Myocyte (in vitro differentiated cells): ENCODE results near the gene GRIK5. TPM values are rescaled to one million over a fixed set of nuclear protein-coding genes. Genes with fewer than 3 reads are reported as not detected.

Experiments used
- DNase-seq: peaks from one replicate; pipeline ENCODE4 v3.0.0-alpha.2; 2012; ENCODE audit warnings: low read depth
- total RNA-seq: library from RNA; depleted of rRNA; stranded (reverse); fragments of >200 nt; gene quantifications from 2 replicates; pipeline ENCODE4 v1.2.3, GENCODE V29; 2014

GRIK5 gene
- total RNA-seq, 1 donor from 2014 or later, result 0.13 TPM

GRCh38 chr19:42095142-42095813 is 25.3 kb upstream of the GRIK5 start:
- no peak for DNase-seq

DNA sequence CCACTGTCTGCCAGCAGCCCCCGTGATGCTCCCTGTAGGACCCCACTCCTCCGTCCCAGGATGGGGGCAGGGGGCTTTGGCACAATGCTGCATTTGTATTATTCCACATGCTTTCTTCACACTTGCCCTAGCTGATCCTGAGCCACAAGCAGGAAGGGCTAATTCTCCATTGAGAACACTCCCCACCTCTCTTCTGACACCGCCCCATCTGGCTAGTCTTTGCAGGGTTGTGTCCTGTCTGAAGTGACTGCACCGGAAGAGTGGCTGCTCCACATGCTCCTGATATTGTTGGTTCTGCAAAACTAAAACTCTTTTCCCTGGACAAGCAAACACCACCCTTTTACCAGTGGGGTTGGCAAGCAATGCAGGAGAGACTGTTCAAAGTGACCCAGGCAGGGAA is 23.9 kb upstream of the GRIK5 start:
- DNase-seq, result no peak

DNA sequence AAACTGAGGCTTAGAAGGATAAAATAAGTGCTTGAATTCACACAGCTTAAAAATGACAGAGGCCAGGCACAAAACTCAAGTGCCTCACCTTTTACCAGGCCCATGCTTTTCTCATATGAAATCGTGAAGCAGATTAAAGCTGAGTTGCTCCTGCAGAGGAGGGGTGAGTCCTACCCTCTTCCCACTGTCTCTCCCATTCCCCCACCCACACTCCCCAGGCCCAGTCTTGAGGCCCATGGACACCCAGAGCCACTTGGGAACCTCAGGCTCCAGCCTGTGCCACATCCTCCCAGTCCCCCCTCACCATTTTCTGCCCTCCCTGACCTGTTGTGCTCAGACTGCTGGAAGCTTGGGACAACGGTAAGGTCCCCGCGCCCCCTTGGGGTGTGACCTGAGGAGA is 23.5 kb upstream of the GRIK5 start:
- DNase-seq, result no peak

- DNase-seq, result peak; percentile 70
Measured at GRCh38 chr19:42092350-42092749, 22.3 kb upstream of the GRIK5 start.

DNA sequence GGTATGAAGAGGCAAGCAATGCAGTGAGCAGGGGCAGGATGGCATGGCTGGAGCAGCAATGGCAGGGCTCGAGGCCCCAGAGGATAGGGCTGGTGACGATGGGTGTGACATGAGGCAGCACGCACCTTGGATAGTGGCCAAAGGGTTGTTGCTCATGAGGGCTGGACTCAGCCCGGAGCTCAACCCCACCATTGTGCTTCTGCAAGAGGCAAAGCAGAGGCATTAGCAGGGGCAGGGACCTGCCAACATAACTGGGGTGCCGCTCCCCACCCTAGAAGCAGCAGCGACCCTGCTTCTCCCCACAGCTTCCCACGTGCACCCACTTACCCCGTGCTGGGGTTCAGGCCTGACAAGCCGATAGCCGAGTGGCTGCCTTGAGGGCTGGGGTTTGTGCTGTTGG is 21.7 kb upstream of the GRIK5 start:
- peak; percentile 38 for DNase-seq

DNA sequence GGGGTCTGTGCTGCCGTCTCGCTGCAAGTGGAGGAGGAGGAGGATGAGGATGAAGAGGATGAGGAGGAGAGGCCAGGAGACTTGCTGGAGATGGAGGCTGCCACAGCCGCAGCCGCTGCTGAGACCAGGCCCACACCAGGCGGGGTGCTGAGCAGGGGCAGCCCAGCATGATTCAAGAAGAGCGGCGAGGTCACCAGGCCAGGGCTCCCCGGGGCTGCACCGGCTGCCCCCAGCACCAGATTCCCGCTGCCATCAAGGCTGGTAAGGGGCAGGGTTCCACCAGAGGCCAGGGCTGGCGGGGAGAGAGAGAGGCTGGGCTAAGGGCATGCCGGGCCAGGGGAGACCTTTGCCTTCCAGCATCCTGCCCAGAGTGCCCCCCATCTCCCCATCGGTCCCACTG is 21.3 kb upstream of the GRIK5 start:
- no peak for DNase-seq

DNA sequence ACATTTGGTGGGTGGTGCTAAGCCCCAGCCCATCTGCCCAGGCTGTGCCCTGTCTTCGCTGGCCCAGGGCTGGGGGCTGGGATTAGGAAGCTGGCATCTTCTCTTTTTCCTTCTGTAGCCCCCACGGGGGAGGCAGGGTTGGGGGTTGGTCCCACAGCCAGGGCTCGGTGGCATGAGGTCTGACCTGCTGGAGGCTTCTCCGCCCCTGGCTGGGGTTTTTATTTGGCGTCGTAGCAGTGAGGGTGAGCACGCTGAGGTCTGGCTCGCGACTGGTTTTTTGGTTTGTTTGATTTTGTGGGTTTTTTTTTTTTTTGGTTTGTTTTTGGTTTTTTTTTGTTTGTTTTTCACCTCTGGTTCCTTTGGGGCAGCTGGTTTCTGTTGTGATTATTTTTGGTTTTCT is 20.7 kb upstream of the GRIK5 start:
- DNase-seq, result no peak

- DNase-seq, result no peak
Measured at GRCh38 chr19:42089772-42090171, 19.8 kb upstream of the GRIK5 start.

DNA sequence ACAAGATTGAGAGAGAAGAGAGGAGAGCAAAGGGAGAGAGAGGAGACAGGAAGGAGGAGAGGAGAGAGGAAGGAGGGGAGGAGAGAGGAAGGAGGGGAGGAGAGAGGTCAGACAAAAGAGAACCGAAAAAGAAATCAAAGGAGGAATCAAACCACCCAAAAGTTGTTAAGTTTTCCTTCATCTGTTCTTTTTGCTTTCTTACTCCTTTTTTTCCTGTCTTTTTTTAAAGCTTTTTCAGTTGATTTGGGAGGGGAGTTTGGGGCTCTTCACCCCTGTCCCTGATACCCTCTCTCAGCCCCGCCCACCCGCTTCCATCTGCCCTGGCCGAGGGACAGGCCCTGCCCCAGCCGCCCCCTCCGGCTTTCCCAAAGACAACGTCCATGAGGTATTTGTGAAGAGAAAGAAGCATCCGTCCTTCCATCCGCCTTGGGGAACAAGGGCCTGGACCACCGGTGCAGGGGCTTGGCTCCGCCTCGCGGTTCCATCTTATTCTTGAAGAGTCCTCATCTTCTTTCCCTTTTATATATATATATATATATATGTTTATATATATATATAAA is 19.3 kb upstream of the GRIK5 start:
- no peak for DNase-seq

DNA sequence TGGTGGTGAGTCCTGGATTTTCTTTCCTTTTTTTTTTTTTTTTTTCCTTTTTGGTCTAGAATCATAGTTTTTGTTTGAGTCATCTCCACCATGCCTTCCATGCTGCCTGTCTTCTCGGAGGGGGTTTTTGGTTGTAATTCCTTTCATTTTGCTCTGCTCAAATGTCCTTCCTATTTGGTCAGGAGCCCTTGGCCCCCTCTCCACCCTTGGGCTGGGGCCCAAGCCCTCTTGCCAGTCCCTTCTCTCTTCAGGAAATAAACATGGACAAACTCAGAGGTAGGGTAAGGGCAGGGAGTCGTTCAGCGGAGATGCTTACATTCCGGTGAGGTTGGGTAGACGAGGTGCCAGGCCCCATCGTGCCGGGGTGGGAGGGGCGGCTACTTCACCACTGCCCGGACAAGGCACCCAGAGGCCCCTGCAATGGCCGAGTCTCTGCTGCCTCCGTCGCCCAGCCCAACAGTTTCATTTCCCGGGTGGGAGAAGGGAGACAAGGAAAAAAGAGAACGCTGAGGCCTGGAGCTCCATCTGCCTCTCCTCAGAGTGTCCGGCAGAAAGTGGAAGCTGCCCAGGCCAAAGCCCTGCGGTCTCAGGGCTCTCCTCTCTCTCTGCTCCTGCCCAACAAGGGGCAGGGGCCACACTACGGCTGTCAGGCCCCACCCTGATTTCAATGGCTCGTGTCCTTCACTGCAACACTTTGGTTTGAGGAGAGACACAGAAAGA is 18.6 kb upstream of the GRIK5 start:
- DNase-seq, result peak; percentile 29

GRCh38 chr19:42086770-42087550 is 17.0 kb upstream of the GRIK5 start:
- DNase-seq, result no peak

- no peak for DNase-seq
Measured at GRCh38 chr19:42086188-42086736, 16.3 kb upstream of the GRIK5 start.

GRCh38 chr19:42083537-42083936 is 13.5 kb upstream of the GRIK5 start:
- no peak for DNase-seq

- DNase-seq, result peak; percentile 32
Measured at GRCh38 chr19:42081584-42082203, 11.7 kb upstream of the GRIK5 start.

DNA sequence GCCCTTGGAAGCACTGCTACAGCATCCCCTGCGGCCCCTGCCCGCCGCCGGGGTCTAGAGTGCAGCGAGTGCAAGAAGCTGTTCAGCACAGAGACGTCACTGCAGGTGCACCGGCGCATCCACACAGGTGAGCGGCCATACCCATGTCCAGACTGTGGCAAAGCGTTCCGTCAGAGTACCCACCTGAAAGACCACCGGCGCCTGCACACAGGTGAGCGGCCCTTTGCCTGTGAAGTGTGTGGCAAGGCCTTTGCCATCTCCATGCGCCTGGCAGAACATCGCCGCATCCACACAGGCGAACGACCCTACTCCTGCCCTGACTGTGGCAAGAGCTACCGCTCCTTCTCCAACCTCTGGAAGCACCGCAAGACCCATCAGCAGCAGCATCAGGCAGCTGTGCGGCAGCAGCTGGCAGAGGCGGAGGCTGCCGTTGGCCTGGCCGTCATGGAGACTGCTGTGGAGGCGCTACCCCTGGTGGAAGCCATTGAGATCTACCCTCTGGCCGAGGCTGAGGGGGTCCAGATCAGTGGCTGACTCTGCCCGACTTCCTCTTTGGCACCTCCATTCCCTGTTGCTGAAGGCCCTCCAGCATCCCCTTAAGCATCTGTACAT is 10.9 kb upstream of the GRIK5 start:
- no peak for DNase-seq

DNA sequence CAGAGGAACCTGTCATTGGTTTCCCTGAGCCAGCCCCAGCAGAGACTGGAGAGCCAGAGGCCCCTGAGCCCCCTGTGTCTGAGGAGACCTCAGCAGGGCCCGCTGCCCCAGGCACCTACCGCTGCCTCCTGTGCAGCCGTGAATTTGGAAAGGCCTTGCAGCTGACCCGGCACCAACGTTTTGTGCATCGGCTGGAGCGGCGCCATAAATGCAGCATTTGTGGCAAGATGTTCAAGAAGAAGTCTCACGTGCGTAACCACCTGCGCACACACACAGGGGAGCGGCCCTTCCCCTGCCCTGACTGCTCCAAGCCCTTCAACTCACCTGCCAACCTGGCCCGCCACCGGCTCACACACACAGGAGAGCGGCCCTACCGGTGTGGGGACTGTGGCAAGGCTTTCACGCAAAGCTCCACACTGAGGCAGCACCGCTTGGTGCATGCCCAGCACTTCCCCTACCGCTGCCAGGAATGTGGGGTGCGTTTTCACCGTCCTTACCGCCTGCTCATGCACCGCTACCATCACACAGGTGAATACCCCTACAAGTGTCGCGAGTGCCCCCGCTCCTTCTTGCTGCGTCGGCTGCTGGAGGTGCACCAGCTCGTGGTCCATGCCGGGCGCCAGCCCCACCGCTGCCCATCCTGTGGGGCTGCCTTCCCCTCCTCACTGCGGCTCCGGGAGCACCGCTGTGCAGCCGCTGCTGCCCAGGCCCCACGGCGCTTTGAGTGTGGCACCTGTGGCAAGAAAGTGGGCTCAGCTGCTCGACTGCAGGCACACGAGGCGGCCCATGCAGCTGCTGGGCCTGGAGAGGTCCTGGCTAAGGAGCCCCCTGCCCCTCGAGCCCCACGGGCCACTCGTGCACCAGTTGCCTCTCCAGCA is 10.1 kb upstream of the GRIK5 start:
- DNase-seq, result no peak

DNA sequence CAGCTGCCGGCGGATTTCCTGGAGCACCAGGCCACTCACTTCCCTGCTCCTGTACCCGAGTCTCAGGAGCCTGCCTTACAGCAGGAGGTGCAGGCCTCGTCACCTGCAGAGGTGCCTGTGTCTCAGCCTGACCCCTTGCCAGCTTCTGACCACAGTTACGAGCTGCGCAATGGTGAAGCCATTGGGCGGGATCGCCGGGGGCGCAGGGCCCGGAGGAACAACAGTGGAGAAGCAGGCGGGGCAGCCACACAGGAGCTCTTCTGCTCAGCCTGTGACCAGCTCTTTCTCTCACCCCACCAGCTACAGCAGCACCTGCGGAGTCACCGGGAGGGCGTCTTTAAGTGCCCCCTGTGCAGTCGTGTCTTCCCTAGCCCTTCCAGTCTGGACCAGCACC is 9.3 kb upstream of the GRIK5 start:
- no peak for DNase-seq

DNA sequence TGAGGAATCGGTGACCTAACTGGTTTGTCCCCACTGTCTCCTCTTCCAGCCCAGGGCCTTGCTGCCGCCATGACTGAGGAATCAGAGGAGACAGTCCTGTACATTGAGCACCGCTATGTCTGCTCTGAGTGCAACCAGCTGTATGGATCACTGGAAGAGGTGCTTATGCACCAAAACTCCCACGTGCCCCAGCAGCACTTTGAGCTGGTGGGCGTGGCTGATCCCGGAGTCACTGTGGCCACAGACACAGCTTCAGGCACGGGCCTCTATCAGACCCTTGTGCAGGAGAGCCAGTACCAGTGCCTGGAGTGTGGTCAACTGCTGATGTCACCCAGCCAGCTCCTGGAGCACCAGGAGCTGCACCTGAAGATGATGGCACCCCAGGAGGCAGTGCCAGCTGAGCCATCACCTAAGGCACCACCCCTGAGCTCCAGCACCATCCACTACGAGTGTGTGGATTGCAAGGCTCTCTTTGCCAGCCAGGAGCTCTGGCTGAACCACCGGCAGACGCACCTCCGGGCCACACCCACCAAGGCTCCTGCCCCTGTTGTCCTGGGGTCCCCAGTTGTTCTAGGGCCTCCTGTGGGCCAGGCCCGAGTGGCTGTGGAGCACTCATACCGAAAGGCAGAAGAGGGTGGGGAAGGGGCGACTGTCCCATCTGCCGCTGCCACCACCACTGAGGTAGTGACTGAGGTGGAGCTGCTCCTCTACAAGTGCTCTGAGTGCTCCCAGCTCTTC is 8.7 kb upstream of the GRIK5 start:
- no peak for DNase-seq

- DNase-seq, result no peak
Measured at GRCh38 chr19:42078058-42078457, 8.1 kb upstream of the GRIK5 start.
